Activated T-cell treated with anti-CD3 and anti-CD28 coated beads, Interleukin-2, amount 50 U/mL, for 72 hours (primary cell): Measurements from ENCODE around the gene CMC4. TPM values are rescaled to one million over a fixed set of nuclear protein-coding genes. Genes with fewer than 3 reads are reported as not detected.
A peak's percentile ranks its signal among the peaks of the same experiment; 100 is the strongest.

Source experiments
- ATAC-seq, 2 donors: fragments of 150-1000 bp; cut with Tn5 transposase; replicated peaks in 1 of 2; 2 replicates each; pipeline ENCODE4 v1.10.0; 2021; ENCODE audit warnings: moderate library complexity in 2 of 2, mild to moderate bottlenecking in 1 of 2
- DNase-seq, 2 donors: peaks; one replicate each; pipeline ENCODE4 v3.0.0; 2021 to 2022; ENCODE audit warnings: mixed read lengths in 1 of 2
- H3K27ac Mint-ChIP-seq: one replicate; pipeline ENCODE4 v1.8.0; 2022; ENCODE audit warnings: mild to moderate bottlenecking, moderate library complexity, mixed read lengths
- H3K27me3 Mint-ChIP-seq: one replicate; pipeline ENCODE4 v1.8.0; 2022; ENCODE audit warnings: low read depth, mixed read lengths
- H3K36me3 Mint-ChIP-seq, 2 donors: one replicate each; pipeline ENCODE4 v1.8.0; 2022; ENCODE audit warnings: mixed read lengths in 2 of 2, mild to moderate bottlenecking in 1 of 2; ENCODE audit not compliant: insufficient read depth in 2 of 2
- H3K4me1 Mint-ChIP-seq: one replicate; pipeline ENCODE4 v1.8.0; 2022; ENCODE audit warnings: low read depth, mixed read lengths
- H3K4me3 Mint-ChIP-seq, 2 donors: one replicate each; pipeline ENCODE4 v1.8.0; 2022; ENCODE audit warnings: mild to moderate bottlenecking in 2 of 2, mixed read lengths in 2 of 2, moderate library complexity in 2 of 2
- H3K9me3 Mint-ChIP-seq, 2 donors: one replicate each; pipeline ENCODE4 v1.8.0; 2022; ENCODE audit warnings: mixed read lengths in 2 of 2
- total RNA-seq, 2 donors: library from RNA; stranded (reverse); gene quantifications; one replicate each; pipeline ENCODE4 v1.2.3, GENCODE V29; 2022

Gene CMC4, protein sequence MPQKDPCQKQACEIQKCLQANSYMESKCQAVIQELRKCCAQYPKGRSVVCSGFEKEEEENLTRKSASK
- total RNA-seq: 10 to 100 TPM in 1 of 2 donors, 1 to 10 TPM in 1; 9.4 to 15.0 TPM

DNA sequence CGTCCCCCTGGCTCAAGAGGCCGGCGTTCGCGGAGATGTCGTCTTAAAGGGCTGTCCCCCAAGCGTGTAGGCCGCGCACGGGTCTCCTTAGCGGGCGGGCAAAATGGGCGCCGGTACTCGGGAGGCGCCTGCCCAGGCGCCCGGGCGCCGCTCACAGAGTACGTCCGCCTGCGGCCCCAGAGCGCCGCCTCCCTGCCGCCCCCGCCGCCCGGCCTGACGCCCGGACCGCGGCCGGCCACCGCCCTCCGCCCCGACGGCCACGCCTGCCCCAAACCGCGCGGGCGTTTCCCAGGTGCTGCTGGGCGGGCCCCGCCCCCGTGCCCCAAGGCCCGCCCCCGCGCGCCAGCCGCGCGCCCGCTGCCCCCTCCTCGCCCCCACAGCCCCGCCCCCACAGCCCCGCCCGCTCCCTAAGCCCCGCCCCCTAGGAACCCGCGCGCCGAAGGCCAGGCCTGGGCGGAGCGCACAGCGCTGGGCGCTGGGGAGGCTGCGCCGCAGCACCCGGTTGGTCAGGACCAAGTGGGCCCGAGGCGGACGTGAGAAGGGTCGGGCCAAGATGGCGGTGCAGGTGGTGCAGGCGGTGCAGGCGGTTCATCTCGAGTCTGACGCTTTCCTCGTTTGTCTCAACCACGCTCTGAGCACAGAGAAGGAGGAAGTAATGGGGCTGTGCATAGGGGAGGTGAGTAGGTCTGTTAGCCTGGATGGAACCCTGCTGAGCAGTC lies at the start of gene CMC4, which contains the start of the genes BRCC3 and MTCP1:
Gene CMC4 (minus strand): TSS at position 162 of the 719 bp plus-strand sequence. CDS start 7,113 bp downstream, outside the sequence.
Gene BRCC3 (plus strand): TSS at position 534 of the 719 bp plus-strand sequence. CDS start 20 bp downstream, at position 554.
Gene MTCP1 (minus strand): TSS at position 162 of the 719 bp plus-strand sequence. CDS start 5,126 bp downstream, outside the sequence.
- peak; percentile 93 to 94 for ATAC-seq
- Mint-ChIP-seq H3K27ac (peak within 1 kb of the TSS; percentile 89), H3K4me3 (peak within 1 kb of the TSS; percentile 91 to 97), H3K4me1 (peaks cover 60% of the 10 kb centered on the region), H3K27me3 (no peaks in the 10 kb centered on the region), H3K9me3 (no peaks in the 10 kb centered on the region), H3K36me3 (peaks cover 17% of the 10 kb centered on the region in 2 donors)
- peak; percentile 84 to 87 for DNase-seq

DNA sequence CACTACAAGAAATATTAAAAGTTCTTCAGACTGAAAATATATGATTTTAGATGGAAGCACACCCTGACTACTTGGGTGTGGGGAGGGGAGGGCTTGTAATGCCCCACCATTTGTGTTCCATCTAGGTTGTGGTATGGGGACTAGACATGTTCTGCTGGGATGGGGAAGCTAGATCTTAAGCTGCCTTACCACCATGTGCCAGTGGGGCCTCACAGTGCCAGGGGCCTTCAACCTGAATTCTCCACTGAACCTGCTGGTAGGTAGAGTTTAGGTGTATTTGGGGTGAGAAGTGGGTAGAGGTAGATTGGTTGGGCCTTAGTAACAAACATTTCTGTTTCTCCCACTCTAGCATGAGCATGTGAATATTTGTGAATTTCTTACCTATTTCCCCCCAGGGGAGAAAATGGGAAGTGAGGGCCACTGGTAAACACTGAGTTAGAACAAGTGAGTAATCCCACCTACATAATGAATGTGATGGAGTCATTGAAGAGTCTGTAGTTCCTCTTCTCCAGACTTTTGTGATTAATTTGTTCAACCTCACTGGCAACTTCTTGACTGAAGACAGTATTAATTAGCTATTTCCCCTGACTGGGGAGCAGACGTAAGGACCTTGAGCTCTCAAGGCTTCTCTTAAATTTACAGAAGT lies 44.4 kb upstream of the CMC4 start:
- Mint-ChIP-seq H3K4me3 (no peak overlapping the region), H3K9me3 (no peaks in the 10 kb centered on the region), H3K27me3 (no peaks in the 10 kb centered on the region), H3K4me1 (peaks cover 5% of the 10 kb centered on the region), H3K27ac (no peak overlapping the region), H3K36me3 (peaks cover 4 to 21% of the 10 kb centered on the region in 2 donors)
- no peak for DNase-seq
- ATAC-seq: no peak

DNA sequence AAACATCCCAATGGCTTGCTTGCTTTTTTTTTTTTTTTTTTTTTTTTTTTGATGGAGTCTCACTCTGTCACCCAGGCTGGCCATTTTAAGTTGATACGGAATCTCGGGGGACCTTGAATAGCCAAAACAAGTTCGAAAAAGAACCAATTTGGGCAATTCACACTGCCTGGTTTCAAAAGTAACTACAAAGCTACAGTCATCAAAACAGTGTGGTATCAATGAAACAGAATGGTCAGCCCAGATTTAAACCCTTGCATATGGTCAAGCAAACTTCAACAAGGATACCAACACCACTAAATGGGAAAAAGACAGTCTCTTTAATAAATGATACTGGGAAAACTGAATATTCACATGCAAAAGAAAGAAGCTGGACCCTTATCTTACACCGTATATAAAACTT lies 42.2 kb upstream of the CMC4 start:
- no peak for ATAC-seq
- H3K4me1 Mint-ChIP-seq: peaks cover 15% of the 10 kb centered on the region
- H3K4me3 Mint-ChIP-seq: no peak overlapping the region
- no peaks in the 10 kb centered on the region for H3K27me3 Mint-ChIP-seq
- no peaks in the 10 kb centered on the region for H3K9me3 Mint-ChIP-seq
- no peak overlapping the region for H3K27ac Mint-ChIP-seq
- peaks cover 2 to 14% of the 10 kb centered on the region in 2 donors for H3K36me3 Mint-ChIP-seq
- DNase-seq: no peak

DNA sequence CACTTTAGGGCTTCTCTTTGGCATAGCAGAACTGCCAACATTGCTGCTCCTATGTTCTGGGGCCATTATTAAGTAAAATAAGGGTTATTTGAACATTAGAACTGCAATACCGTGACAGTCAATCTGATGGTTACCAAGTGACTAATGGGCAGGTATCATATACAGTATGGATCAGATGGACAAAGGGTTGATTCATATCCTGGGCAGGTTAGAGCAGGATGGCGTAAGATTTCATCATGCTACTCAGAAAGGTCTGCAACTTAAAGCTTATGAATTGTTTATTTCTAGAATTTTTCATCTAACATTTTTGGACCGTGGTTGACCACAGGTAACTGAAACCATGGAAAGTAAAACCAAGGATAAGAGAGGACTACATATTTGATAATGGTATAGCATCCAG lies 41.2 kb upstream of the CMC4 start:
- no peaks in the 10 kb centered on the region for H3K27me3 Mint-ChIP-seq
- no peak overlapping the region for H3K4me3 Mint-ChIP-seq
- DNase-seq (no peak), ATAC-seq (peak in 1 of 2 donors; percentile 35)
- no peaks in the 10 kb centered on the region for H3K9me3 Mint-ChIP-seq
- H3K27ac Mint-ChIP-seq: no peak overlapping the region
- H3K36me3 Mint-ChIP-seq: peaks cover 4 to 12% of the 10 kb centered on the region in 2 donors
- peaks cover 21% of the 10 kb centered on the region for H3K4me1 Mint-ChIP-seq

GRCh38 chrX:155108427-155108826 lies 37.5 kb upstream of the CMC4 start:
- H3K9me3 Mint-ChIP-seq: no peaks in the 10 kb centered on the region
- DNase-seq (no peak), ATAC-seq (peak; percentile 68 to 71)
- no peaks in the 10 kb centered on the region for H3K27me3 Mint-ChIP-seq
- H3K4me1 Mint-ChIP-seq: peaks cover 23% of the 10 kb centered on the region
- H3K4me3 Mint-ChIP-seq: peak overlapping the region in 1 of 2 donors; percentile 46
- peak overlapping the region; percentile 85 for H3K27ac Mint-ChIP-seq
- peaks cover 4 to 6% of the 10 kb centered on the region in 2 donors for H3K36me3 Mint-ChIP-seq

DNA sequence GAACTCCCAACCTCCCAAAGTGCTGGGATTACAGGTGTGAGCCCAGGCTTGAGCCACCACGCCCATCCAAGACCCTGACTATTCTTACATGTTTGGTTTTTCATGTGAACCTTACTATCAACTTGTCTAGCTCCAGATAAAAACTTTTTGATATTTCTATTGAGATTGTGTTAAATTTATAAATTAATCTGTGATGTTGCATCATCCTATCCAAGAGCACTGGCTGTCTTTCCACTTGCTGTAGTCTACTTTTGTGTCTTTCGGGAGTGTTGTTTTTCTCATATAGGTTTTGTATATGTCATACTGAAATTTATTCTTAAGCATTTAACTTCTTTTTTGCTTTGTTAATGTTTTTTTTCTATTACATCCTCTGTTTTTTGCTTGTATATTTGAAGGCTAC lies 35.0 kb upstream of the CMC4 start:
- Mint-ChIP-seq H3K4me3 (no peak overlapping the region), H3K9me3 (no peaks in the 10 kb centered on the region), H3K27ac (no peak overlapping the region), H3K4me1 (peaks cover 24% of the 10 kb centered on the region), H3K36me3 (peaks cover 0 to 3% of the 10 kb centered on the region in 2 donors), H3K27me3 (no peaks in the 10 kb centered on the region)
- no peak for ATAC-seq
- no peak for DNase-seq

DNA sequence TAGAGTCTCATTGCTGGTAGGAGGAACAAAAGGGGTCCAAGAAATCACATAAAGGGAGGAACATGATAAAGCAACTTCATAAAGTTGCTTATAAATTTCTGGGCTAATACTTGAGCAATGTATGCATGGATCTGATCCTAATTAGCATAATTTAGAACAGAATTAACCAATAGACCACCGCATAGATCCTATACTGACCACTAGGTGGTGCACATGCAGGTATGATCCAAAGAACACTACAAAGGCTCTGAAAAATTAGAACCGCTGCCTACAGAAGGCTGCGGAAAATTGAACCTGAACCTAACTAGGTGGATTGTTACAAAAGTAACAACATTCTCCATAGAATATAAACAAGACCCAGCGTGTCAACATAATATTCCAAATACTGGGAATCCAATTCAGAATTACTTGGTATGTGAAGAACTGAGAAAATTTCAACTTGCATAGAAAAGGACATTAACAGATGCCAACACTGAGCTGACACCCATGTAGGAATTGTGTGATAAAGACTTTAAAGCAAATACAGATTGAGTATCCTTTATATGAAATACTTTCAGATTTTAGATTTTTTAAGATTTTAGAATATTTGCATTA lies 23.6 kb upstream of the CMC4 start:
- H3K36me3 Mint-ChIP-seq: peaks cover 1 to 6% of the 10 kb centered on the region in 2 donors
- peak; percentile 58 to 65 for ATAC-seq
- no peaks in the 10 kb centered on the region for H3K9me3 Mint-ChIP-seq
- no peak overlapping the region for H3K27ac Mint-ChIP-seq
- H3K4me3 Mint-ChIP-seq: no peak overlapping the region
- H3K4me1 Mint-ChIP-seq: no peaks in the 10 kb centered on the region
- peak; percentile 5 to 16 for DNase-seq
- H3K27me3 Mint-ChIP-seq: no peaks in the 10 kb centered on the region

DNA sequence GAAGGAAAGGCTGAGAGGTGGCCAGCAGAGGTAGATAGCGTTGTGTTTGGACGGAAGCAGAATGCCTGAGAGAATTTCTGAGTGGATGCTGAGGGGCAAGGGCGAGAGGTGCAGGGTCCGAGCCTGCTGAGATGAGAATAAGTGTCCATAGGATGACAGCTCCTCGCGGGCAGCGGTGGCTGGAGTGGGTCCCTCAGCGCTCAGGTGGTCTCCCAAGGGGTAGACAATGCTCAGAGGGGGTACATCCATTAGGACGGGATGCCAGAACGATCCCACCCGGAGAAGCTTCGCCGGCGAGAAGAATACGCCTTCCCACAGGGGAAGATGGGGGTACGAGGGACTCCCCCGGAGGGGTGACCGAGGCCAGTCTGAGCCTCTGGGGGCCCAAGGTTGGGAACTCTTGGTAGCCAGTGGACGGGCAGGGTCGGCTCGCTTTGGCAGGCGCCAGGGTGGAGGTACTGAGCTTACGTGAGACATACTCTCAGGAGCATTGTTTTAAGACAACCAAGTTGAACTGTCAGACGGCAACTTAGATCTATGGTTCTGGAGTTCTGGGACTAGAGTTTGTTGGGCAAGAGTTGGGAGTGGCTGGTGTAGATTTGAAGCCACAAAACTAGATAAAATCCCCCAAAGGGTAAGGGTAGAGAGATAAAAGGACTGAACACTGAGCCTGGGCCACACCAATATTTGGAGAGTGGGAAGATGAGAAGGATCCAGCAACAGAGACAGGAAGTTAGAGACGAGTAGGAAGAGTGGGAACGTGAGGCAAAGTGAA lies 16.2 kb upstream of the CMC4 start:
- Mint-ChIP-seq H3K36me3 (peaks cover 0 to 2% of the 10 kb centered on the region in 2 donors), H3K4me3 (no peak overlapping the region), H3K9me3 (no peaks in the 10 kb centered on the region)

DNA sequence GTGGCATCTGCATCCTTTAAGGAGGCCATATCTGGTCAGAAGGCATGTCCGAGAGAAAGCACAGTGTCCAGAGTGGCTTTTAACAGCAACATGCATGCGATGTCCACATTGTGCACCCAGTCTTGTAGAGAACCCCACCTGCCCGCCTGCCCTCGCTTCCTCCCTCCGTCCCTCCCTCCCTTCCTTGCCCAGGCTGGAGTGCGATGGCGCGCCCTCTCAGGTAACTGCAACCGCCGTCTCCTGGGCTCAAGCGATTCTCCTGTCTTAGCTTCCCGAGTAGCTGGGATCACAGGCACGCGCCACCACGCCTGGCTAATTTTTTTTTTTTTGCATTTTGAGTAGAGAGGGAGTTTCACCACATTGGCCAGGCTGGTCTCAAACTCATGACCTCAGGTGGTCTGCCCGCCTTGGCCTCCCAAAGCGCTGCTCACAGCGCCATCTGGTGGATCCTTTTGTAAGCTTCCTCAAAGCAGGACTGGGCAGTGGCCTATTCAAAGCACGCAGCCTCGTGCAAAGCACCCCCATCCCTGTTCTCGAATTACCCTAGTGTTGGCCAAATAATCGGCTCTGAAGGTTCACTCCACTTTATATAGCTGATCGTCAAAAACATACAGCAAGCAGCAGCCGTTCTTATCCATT lies 15.4 kb upstream of the CMC4 start:
- Mint-ChIP-seq H3K4me3 (no peak overlapping the region), H3K4me1 (no peaks in the 10 kb centered on the region), H3K9me3 (no peaks in the 10 kb centered on the region), H3K27me3 (no peaks in the 10 kb centered on the region), H3K36me3 (peaks cover 2% of the 10 kb centered on the region in 2 donors), H3K27ac (no peak overlapping the region)
- peak; percentile 47 to 49 for DNase-seq
- peak in 1 of 2 donors; percentile 42 for ATAC-seq

More for the DNA sequence above, 16.2 kb upstream of the CMC4 start:
- Mint-ChIP-seq H3K27me3 (no peaks in the 10 kb centered on the region), H3K27ac (no peak overlapping the region), H3K4me1 (no peaks in the 10 kb centered on the region)
- ATAC-seq (no peak), DNase-seq (no peak)

GRCh38 chrX:155071694-155072280 lies 851 bp upstream of the CMC4 start:
- Mint-ChIP-seq H3K36me3 (peaks cover 17% of the 10 kb centered on the region in 2 donors), H3K27ac (peak overlapping the region; percentile 89), H3K9me3 (no peaks in the 10 kb centered on the region), H3K27me3 (no peaks in the 10 kb centered on the region), H3K4me1 (peaks cover 60% of the 10 kb centered on the region), H3K4me3 (peak overlapping the region; percentile 91 to 97)
- ATAC-seq (no peak), DNase-seq (no peak)

GRCh38 chrX:155070663-155070974 lies 317 bp downstream of the CMC4 start:
- Mint-ChIP-seq H3K9me3 (no peaks in the 10 kb centered on the region), H3K36me3 (peaks cover 16% of the 10 kb centered on the region in 2 donors), H3K4me3 (peak overlapping the region; percentile 81 to 88), H3K4me1 (peaks cover 62% of the 10 kb centered on the region), H3K27me3 (no peaks in the 10 kb centered on the region), H3K27ac (peak overlapping the region; percentile 64)
- DNase-seq (no peak), ATAC-seq (peak; percentile 6 to 21)

- Mint-ChIP-seq H3K36me3 (peaks cover 10 to 11% of the 10 kb centered on the region in 2 donors), H3K4me1 (peaks cover 63% of the 10 kb centered on the region), H3K9me3 (no peaks in the 10 kb centered on the region), H3K4me3 (peak overlapping the region; percentile 81 to 88), H3K27ac (peak overlapping the region; percentile 64), H3K27me3 (no peaks in the 10 kb centered on the region)
- DNase-seq (no peak), ATAC-seq (no peak)
Measured at GRCh38 chrX:155070038-155070437, 898 bp downstream of the CMC4 start.
